Measurements from ENCODE around the gene LMO7.

- TF ChIP-seq, protein P1, sequence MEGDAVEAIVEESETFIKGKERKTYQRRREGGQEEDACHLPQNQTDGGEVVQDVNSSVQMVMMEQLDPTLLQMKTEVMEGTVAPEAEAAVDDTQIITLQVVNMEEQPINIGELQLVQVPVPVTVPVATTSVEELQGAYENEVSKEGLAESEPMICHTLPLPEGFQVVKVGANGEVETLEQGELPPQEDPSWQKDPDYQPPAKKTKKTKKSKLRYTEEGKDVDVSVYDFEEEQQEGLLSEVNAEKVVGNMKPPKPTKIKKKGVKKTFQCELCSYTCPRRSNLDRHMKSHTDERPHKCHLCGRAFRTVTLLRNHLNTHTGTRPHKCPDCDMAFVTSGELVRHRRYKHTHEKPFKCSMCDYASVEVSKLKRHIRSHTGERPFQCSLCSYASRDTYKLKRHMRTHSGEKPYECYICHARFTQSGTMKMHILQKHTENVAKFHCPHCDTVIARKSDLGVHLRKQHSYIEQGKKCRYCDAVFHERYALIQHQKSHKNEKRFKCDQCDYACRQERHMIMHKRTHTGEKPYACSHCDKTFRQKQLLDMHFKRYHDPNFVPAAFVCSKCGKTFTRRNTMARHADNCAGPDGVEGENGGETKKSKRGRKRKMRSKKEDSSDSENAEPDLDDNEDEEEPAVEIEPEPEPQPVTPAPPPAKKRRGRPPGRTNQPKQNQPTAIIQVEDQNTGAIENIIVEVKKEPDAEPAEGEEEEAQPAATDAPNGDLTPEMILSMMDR (IDR thresholded peaks at IDR 0.05): no peak
- no peak for TF ChIP-seq ZNF416 (CRISPR knock-in tag; IDR thresholded peaks at IDR 0.05)
- TF ChIP-seq, protein P2, sequence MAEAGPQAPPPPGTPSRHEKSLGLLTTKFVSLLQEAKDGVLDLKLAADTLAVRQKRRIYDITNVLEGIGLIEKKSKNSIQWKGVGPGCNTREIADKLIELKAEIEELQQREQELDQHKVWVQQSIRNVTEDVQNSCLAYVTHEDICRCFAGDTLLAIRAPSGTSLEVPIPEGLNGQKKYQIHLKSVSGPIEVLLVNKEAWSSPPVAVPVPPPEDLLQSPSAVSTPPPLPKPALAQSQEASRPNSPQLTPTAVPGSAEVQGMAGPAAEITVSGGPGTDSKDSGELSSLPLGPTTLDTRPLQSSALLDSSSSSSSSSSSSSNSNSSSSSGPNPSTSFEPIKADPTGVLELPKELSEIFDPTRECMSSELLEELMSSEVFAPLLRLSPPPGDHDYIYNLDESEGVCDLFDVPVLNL (CRISPR knock-in tag; IDR thresholded peaks at IDR 0.05; ENCODE audit: borderline replicate concordance, low read depth): no peak
- TF ChIP-seq CREB1 (CRISPR knock-in tag; IDR thresholded peaks at IDR 0.05): no peak
- no peak for TF ChIP-seq OVOL2 (CRISPR knock-in tag; IDR thresholded peaks at IDR 0.05; ENCODE audit: borderline replicate concordance)
- TF ChIP-seq, protein P3, sequence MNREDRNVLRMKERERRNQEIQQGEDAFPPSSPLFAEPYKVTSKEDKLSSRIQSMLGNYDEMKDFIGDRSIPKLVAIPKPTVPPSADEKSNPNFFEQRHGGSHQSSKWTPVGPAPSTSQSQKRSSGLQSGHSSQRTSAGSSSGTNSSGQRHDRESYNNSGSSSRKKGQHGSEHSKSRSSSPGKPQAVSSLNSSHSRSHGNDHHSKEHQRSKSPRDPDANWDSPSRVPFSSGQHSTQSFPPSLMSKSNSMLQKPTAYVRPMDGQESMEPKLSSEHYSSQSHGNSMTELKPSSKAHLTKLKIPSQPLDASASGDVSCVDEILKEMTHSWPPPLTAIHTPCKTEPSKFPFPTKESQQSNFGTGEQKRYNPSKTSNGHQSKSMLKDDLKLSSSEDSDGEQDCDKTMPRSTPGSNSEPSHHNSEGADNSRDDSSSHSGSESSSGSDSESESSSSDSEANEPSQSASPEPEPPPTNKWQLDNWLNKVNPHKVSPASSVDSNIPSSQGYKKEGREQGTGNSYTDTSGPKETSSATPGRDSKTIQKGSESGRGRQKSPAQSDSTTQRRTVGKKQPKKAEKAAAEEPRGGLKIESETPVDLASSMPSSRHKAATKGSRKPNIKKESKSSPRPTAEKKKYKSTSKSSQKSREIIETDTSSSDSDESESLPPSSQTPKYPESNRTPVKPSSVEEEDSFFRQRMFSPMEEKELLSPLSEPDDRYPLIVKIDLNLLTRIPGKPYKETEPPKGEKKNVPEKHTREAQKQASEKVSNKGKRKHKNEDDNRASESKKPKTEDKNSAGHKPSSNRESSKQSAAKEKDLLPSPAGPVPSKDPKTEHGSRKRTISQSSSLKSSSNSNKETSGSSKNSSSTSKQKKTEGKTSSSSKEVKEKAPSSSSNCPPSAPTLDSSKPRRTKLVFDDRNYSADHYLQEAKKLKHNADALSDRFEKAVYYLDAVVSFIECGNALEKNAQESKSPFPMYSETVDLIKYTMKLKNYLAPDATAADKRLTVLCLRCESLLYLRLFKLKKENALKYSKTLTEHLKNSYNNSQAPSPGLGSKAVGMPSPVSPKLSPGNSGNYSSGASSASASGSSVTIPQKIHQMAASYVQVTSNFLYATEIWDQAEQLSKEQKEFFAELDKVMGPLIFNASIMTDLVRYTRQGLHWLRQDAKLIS (CRISPR knock-in tag; IDR thresholded peaks at IDR 0.05; ENCODE audit: borderline replicate concordance): no peak
- TF ChIP-seq TP53 (CRISPR knock-in tag; IDR thresholded peaks at IDR 0.05): no peak
- no peak for TF ChIP-seq TEAD4 (CRISPR knock-in tag; IDR thresholded peaks at IDR 0.05)
Observed at GRCh38 chr13:75717525-75717924, 81.4 kb downstream of the LMO7 start.

All from WTC11 (cell line).